HepG2 (cell line): ENCODE results near the gene DAZAP1. TPM values are rescaled to one million over a fixed set of nuclear protein-coding genes. Genes with fewer than 3 reads are reported as not detected.
A peak's percentile ranks its signal among the peaks of the same experiment; 100 is the strongest.

Experiments
- ATM ChIP-seq: fragments of 450-650 bp; IDR thresholded peaks from 2 replicates; pipeline ENCODE4 v1.7.1; 2017; ENCODE audit warnings: mild to moderate bottlenecking, borderline replicate concordance
- E2F2 ChIP-seq: sonication (generic); formaldehyde crosslinking; IDR thresholded peaks from 2 replicates; pipeline ENCODE4 v1.4.0; 2020; ENCODE audit warnings: missing genetic modification reagents, borderline replicate concordance
- ELK4 ChIP-seq: sonication (generic); formaldehyde crosslinking; IDR thresholded peaks from 2 replicates; pipeline ENCODE4 v1.9.0; 2021; ENCODE audit warnings: missing genetic modification reagents, borderline replicate concordance
- EP300 ChIP-seq, 3 experiments: sonication (generic) in 1 of 3; formaldehyde crosslinking in 1 of 3; IDR thresholded peaks; 2 replicates each; pipeline versions ENCODE4 v1.5.1 to v1.6.1; 2011 to 2020; ENCODE audit warnings: low read depth in 2 of 3, low read length in 2 of 3, borderline replicate concordance in 1 of 3, improper control_type of control experiment in 1 of 3, mild to moderate bottlenecking in 1 of 3, missing genetic modification reagents in 1 of 3, moderate library complexity in 1 of 3
- PRDM15 ChIP-seq: sonication (generic); formaldehyde crosslinking; IDR thresholded peaks from 2 replicates; pipeline ENCODE4 v1.4.0; 2020; ENCODE audit warnings: missing genetic modification reagents
- TRIM24 ChIP-seq: sonication (generic); formaldehyde crosslinking; IDR thresholded peaks from 2 replicates; pipeline ENCODE4 v1.8.0; 2022; ENCODE audit warnings: mild to moderate bottlenecking, missing genetic modification reagents
- ZNF331 ChIP-seq: sonication (generic); formaldehyde crosslinking; IDR thresholded peaks from 2 replicates; pipeline ENCODE4 v1.4.0; 2020; ENCODE audit warnings: missing genetic modification reagents
- polyA plus RNA-seq, 8 experiments: library from polyadenylated mRNA; depleted of rRNA in 3 of 8; stranded (reverse) in 7 of 8; unstranded in 1 of 8; fragments of >200 nt; fragmentation: Illumina TruSeq in 4 of 8; extraction: Trizol in 4 of 8; gene quantifications; 2 replicates each; pipeline versions ENCODE4 v1.2.1 to v1.2.3, GENCODE V29; 2011 to 2016; ENCODE audit warnings: low read depth in 4 of 8, missing spikeins in 1 of 8, mixed read lengths in 1 of 8; ENCODE audit not compliant: insufficient read depth in 1 of 8
- total RNA-seq, 5 experiments: library from RNA; depleted of rRNA; stranded (reverse); fragments of >200 nt; fragmentation: Illumina TruSeq; extraction: Trizol; gene quantifications; 2 replicates each; pipeline ENCODE4 v1.2.3, GENCODE V29; 2016; ENCODE audit warnings: low read depth in 1 of 5
- TF ChIP-seq, protein P1 (sequence below): sonication (generic); formaldehyde crosslinking; IDR thresholded peaks from 2 replicates; pipeline ENCODE4 v1.5.0; 2020; ENCODE audit warnings: mild to moderate bottlenecking, missing genetic modification reagents, moderate library complexity
- TF ChIP-seq, protein P2 (sequence below): sonication (generic); formaldehyde crosslinking; IDR thresholded peaks from 2 replicates; pipeline ENCODE4 v1.5.0; 2020; ENCODE audit warnings: mild to moderate bottlenecking, low read depth, missing genetic modification reagents, borderline replicate concordance
- TF ChIP-seq, protein P3 (sequence below): sonication (generic); formaldehyde crosslinking; IDR thresholded peaks from 2 replicates; pipeline ENCODE4 v1.9.0; 2021; ENCODE audit warnings: missing genetic modification reagents, borderline replicate concordance
- TF ChIP-seq, protein P4 (sequence below): sonication (generic); formaldehyde crosslinking; IDR thresholded peaks from 2 replicates; pipeline ENCODE4 v1.5.0; 2020; ENCODE audit warnings: mild to moderate bottlenecking, missing genetic modification reagents

Gene DAZAP1
- total and polyA plus RNA-seq, 2 of the 13 experiments (the other 11 are each of a cell fraction or from before 2014, with no cell fraction given) = 63.3 to 79.2 TPM

DNA sequence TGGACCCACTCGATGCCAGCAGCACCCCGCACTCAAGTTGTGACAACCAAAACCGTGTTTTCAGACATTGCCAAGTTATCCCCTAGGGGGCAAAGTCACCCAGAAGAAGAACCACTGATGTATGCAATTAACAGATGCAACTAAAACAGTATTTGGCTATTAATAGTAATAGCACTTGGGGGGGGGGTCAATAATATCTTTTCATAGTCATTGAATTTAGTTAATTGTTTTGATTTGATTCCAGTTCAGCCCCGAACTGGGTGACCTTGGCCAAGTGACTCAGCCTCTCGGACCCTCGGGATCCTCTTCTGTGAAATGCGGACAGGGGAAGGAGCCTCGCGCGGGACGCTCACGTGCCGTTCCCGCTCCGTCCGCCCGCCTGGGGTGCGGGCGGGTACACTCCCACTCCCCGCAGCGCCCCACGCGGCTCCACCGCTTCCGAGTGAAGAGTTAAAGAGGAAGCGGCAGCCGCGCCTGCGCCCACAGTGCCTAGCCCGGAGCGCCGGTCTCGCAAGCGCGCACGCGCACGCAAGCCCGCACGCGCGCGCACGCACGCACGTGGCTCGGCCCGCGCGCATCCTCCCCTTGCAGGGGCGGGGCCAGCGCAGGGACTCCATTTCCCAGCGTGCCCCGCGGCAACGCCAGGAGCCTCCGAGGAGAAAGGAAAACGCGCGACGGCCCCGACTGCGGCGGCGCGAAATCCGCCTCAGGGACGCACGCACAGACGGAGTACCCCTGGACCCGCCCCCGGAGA is 435 bp upstream of the DAZAP1 start (continued):
- TF ChIP-seq, protein P1, sequence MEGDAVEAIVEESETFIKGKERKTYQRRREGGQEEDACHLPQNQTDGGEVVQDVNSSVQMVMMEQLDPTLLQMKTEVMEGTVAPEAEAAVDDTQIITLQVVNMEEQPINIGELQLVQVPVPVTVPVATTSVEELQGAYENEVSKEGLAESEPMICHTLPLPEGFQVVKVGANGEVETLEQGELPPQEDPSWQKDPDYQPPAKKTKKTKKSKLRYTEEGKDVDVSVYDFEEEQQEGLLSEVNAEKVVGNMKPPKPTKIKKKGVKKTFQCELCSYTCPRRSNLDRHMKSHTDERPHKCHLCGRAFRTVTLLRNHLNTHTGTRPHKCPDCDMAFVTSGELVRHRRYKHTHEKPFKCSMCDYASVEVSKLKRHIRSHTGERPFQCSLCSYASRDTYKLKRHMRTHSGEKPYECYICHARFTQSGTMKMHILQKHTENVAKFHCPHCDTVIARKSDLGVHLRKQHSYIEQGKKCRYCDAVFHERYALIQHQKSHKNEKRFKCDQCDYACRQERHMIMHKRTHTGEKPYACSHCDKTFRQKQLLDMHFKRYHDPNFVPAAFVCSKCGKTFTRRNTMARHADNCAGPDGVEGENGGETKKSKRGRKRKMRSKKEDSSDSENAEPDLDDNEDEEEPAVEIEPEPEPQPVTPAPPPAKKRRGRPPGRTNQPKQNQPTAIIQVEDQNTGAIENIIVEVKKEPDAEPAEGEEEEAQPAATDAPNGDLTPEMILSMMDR = peak; percentile 56
- TF ChIP-seq EP300 (IDR thresholded peaks at IDR 0.05; ENCODE audit: low read depth in 2 of 2, low read length in 2 of 2) (0 out of 4 replicates have a peak, but pooled peaks of 1 of the 2 experiments have one; percentile 9), EP300 (CRISPR knock-in tag; IDR thresholded peaks at IDR 0.05; ENCODE audit: borderline replicate concordance) (no peak), ELK4 (CRISPR knock-in tag) (no peak), PRDM15 (CRISPR knock-in tag) (no peak), E2F2 (0 out of 2 replicates have a peak, but pooled peaks have one; percentile 35), ZNF331 (peak; percentile 55; the same call in 1 of the 2 replicates), TRIM24 (CRISPR knock-in tag) (no peak), ATM (no peak)
- TF ChIP-seq, protein P2, sequence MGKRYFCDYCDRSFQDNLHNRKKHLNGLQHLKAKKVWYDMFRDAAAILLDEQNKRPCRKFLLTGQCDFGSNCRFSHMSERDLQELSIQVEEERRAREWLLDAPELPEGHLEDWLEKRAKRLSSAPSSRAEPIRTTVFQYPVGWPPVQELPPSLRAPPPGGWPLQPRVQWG (CRISPR knock-in tag) = no peak
- TF ChIP-seq, protein P3, sequence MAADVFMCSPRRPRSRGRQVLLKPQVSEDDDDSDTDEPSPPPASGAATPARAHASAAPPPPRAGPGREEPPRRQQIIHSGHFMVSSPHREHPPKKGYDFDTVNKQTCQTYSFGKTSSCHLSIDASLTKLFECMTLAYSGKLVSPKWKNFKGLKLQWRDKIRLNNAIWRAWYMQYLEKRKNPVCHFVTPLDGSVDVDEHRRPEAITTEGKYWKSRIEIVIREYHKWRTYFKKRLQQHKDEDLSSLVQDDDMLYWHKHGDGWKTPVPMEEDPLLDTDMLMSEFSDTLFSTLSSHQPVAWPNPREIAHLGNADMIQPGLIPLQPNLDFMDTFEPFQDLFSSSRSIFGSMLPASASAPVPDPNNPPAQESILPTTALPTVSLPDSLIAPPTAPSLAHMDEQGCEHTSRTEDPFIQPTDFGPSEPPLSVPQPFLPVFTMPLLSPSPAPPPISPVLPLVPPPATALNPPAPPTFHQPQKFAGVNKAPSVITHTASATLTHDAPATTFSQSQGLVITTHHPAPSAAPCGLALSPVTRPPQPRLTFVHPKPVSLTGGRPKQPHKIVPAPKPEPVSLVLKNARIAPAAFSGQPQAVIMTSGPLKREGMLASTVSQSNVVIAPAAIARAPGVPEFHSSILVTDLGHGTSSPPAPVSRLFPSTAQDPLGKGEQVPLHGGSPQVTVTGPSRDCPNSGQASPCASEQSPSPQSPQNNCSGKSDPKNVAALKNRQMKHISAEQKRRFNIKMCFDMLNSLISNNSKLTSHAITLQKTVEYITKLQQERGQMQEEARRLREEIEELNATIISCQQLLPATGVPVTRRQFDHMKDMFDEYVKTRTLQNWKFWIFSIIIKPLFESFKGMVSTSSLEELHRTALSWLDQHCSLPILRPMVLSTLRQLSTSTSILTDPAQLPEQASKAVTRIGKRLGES (CRISPR knock-in tag) = no peak
- TF ChIP-seq, protein P4, sequence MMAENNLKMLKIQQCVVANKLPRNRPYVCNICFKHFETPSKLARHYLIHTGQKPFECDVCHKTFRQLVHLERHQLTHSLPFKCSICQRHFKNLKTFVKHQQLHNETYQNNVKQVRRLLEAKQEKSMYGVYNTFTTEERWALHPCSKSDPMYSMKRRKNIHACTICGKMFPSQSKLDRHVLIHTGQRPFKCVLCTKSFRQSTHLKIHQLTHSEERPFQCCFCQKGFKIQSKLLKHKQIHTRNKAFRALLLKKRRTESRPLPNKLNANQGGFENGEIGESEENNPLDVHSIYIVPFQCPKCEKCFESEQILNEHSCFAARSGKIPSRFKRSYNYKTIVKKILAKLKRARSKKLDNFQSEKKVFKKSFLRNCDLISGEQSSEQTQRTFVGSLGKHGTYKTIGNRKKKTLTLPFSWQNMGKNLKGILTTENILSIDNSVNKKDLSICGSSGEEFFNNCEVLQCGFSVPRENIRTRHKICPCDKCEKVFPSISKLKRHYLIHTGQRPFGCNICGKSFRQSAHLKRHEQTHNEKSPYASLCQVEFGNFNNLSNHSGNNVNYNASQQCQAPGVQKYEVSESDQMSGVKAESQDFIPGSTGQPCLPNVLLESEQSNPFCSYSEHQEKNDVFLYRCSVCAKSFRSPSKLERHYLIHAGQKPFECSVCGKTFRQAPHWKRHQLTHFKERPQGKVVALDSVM (CRISPR knock-in tag) = no peak
